A549 treated with Mapracorat at 1 μM for 4 hours (cell line): ENCODE data around the gene TNFSF9. TPM values are rescaled to one million over a fixed set of nuclear protein-coding genes. Genes with fewer than 3 reads are reported as not detected.

Source experiments
- total RNA-seq: library from RNA; stranded (reverse); fragments of 200-300 nt; extraction: Qiagen RNA extraction; gene quantifications from 5 replicates; pipeline ENCODE4 v1.2.3, GENCODE V29; 2022

Gene TNFSF9, protein sequence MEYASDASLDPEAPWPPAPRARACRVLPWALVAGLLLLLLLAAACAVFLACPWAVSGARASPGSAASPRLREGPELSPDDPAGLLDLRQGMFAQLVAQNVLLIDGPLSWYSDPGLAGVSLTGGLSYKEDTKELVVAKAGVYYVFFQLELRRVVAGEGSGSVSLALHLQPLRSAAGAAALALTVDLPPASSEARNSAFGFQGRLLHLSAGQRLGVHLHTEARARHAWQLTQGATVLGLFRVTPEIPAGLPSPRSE
- total RNA-seq: 2.9 to 6.0 TPM (median 4.5 TPM) in 5 replicates

DNA sequence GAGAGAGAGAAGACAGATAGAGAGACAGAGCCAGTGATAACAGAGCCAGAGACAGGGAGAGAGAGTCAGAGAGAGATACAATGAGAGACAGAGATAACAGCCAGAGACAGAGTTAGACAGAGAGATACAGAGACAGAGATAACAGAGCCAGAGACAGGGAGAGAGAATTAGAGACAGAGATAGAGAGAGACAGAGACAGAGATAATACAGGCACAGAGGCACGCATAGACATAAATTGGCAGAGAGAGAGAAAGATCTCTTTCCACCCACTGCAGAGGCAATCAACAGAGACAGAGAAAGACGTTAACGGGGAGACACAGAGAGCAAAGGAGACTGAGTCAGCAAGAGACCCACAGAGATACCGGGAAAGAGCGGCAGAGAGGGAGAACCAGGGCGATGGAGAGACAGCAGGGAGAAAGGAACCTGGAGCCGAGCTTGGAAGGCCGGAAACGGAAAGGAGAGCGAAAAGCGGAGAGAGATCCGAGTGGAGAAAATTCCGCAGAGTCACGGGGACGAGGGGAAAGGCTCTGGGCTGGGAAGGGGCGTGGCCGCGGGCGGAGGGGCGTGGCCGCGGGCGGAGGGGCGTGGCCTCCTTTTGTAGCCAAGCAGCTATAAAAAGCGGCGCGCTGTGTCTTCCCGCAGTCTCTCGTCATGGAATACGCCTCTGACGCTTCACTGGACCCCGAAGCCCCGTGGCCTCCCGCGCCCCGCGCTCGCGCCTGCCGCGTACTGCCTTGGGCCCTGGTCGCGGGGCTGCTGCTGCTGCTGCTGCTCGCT is at the start of gene TNFSF9:
TNFSF9 (plus strand) TSS at position 641 of the 777 bp plus-strand sequence; CDS start at position 652, 11 bp downstream.

GRCh38 chr19:6481541-6482342 is 49.1 kb upstream of the TNFSF9 start, which contains the start of gene DENND1C:
DENND1C (minus strand) TSS chr19:6481787; CDS start chr19:6481695, 92 bp downstream.

DNA sequence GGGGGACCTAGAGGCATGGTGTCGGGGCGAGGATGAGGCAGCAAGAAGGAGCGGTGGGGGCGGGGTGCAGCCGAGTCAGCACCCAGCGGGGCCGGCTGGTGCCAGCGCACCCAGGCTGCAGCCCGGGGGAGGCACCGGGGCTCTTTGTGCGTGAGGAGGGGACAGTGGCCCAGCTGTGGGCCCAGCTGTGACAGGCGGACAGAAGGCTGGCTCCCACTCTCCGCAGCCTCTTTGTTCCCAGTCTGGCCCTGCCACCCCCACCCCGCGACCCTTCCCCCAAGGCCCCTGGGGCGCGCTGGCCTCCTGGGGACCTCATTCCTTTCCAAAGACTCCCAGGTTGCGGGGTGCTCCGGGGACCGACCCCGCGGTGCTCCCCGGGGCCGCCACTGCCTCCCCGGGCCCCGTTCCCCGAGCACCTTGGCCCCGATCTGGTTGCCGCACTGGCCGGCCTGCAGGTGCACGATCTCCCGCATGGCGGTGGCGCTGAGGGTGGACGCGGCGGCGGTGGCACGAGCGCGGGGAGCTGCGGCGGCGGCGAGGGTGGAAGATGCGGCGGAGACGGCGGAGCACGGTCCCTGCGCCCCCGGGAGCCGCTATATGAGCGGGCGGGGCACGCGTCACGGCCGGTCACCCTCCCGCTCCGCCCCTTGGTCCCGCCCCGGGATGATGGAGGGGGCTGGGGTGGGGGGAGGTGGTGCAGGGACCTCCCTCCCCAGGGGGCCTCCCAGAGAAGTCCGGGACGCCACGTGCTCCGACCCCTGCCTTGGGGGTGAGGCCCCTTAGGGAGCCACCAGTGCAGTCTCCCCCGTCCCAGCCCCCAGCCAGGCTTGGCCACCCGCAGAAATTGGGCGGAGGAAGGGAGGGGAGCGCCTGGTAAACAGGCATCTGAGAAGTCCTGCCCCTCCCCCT is 28.8 kb upstream of the TNFSF9 start, which contains the start of gene TUBB4A:
TUBB4A (minus strand) TSS at position 570 of the 909 bp plus-strand sequence; CDS start at position 473, 97 bp downstream.

Other genes starting within 250 kb of the TNFSF9 start
- not detected in 5 replicates for gene ACER1, start 197.4 kb upstream of the TNFSF9 start, total RNA-seq
- gene CLPP, start 169.5 kb upstream of the TNFSF9 start, total RNA-seq: 45.3 to 80.1 TPM (median 73.9 TPM) in 5 replicates
- gene ALKBH7, start 158.2 kb upstream of the TNFSF9 start, total RNA-seq: 19.0 to 38.7 TPM (median 36.4 TPM) in 5 replicates
- 0.49 to 1.4 TPM (median 0.70 TPM) in 5 replicates for gene PSPN, start 155.1 kb upstream of the TNFSF9 start, total RNA-seq
- 55.0 to 61.2 TPM (median 58.0 TPM) in 5 replicates for gene GTF2F1, start 137.9 kb upstream of the TNFSF9 start, total RNA-seq
- gene KHSRP, start 106.2 kb upstream of the TNFSF9 start, total RNA-seq: 182 to 207 TPM (median 198 TPM) in 5 replicates
- gene SLC25A41, start 97.3 kb upstream of the TNFSF9 start, total RNA-seq: 0.11 to 0.20 TPM (median 0.17 TPM) in 4 of 5 replicates, not detected in the other
- gene SLC25A23, start 71.2 kb upstream of the TNFSF9 start, total RNA-seq: 15.3 to 19.4 TPM (median 18.5 TPM) in 5 replicates
- 3.1 to 5.0 TPM (median 4.8 TPM) in 5 replicates for gene CRB3, start 66.8 kb upstream of the TNFSF9 start, total RNA-seq
- gene DENND1C, start 49.2 kb upstream of the TNFSF9 start, total RNA-seq: 0.22 to 0.33 TPM (median 0.24 TPM) in 5 replicates
- gene TUBB4A, start 28.7 kb upstream of the TNFSF9 start, total RNA-seq: 6.0 to 7.6 TPM (median 6.5 TPM) in 5 replicates
- 14.3 to 24.3 TPM (median 22.8 TPM) in 5 replicates for gene CD70, start 60.1 kb downstream of the TNFSF9 start, total RNA-seq
- gene TNFSF14, start 139.1 kb downstream of the TNFSF9 start, total RNA-seq: 0.06 to 0.14 TPM (median 0.10 TPM) in 4 of 5 replicates, not detected in the other
- gene C3, start 189.6 kb downstream of the TNFSF9 start, total RNA-seq: 40.6 to 52.1 TPM (median 49.5 TPM) in 5 replicates
- gene GPR108, start 206.6 kb downstream of the TNFSF9 start, total RNA-seq: 30.2 to 47.5 TPM (median 43.2 TPM) in 5 replicates
- gene TRIP10, start 208.7 kb downstream of the TNFSF9 start, total RNA-seq: 77.2 to 96.3 TPM (median 91.7 TPM) in 5 replicates
- gene SH2D3A, start 236.4 kb downstream of the TNFSF9 start, total RNA-seq: 15.2 to 18.9 TPM (median 17.1 TPM) in 5 replicates
- 6.1 to 7.9 TPM (median 7.2 TPM) in 5 replicates for gene VAV1, start 241.7 kb downstream of the TNFSF9 start, total RNA-seq